ENCODE data around the gene RUFY4.

- TF ChIP-seq MAX (CRISPR knock-in tag; IDR thresholded peaks at IDR 0.05) (no peak), ETS1 (conservative IDR thresholded peaks at IDR 0.05; ENCODE audit: control insufficient read depth, low read depth, low read length) (no peak), RFX1 (IDR thresholded peaks at IDR 0.05) (no peak), NFRKB (IDR thresholded peaks at IDR 0.05; ENCODE audit: low read depth) (no peak), CTCF (IDR thresholded peaks at IDR 0.05 in 2 of 3, conservative IDR thresholded peaks at IDR 0.05 in 1 of 3; ENCODE audit: insufficient read depth in 2 of 3, low read depth in 1 of 3, low read length in 3 of 3) (no peak), DPF2 (IDR thresholded peaks at IDR 0.05) (no peak), FOXK2 (conservative IDR thresholded peaks at IDR 0.05 in 1 of 2, IDR thresholded peaks at IDR 0.05 in 1 of 2; ENCODE audit: low read depth in 2 of 2) (no peak), CHD2 (IDR thresholded peaks at IDR 0.05; ENCODE audit: low read depth, low read length) (no peak), FOSL1 (tag; conservative IDR thresholded peaks at IDR 0.05) (no peak), PRPF4 (IDR thresholded peaks at IDR 0.05; ENCODE audit: insufficient read depth, low read depth, low read length, poor library complexity, severe bottlenecking) (no peak)
Measured at GRCh38 chr2:218027426-218028188, 41.4 kb upstream of the RUFY4 start.

Measured in K562 (cell line).